ENCODE results near the gene NUPR1. TPM values are rescaled to one million over a fixed set of nuclear protein-coding genes. Genes with fewer than 3 reads are reported as not detected.
"Not testable (repeated sequence)": the region's sequence is repeated elsewhere in the genome, so short reads cannot be mapped to it uniquely, and the experiment has no call there.

Gene NUPR1
- total and polyA plus RNA-seq, 2 experiments from 2014 or later = 22.3 to 321 TPM

DNA sequence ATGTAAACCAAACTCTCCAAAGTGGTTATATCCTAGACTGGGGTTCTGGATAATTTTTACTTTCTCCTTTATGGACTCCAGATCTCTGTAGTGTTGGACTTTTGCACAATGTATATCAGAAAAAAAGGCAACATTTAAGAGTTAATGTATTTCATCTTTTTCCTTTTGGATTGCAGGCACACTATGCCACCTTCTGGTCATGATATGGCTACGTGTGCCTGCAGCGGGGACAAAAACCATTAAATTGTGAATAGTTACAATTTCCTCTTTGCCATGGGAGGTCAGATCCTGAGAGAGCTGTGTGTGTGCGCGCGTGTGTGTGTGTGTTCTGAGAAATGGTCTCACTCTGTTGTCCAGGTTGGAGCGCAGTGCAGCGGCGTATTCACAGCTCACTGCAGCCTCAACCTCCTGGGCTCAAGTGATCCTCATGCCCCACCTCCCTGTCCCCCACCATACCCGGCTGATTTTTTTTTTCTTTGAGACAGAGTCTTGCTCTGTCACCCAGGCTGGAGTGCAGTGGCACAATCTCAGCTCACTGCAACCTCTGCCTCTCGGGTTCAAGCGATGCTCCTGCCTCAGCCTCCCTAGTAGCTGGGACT, 10.6 kb upstream of the NUPR1 start:
- DNase-seq = peak; percentile 68
- Histone ChIP-seq H3K4me2 (ENCODE audit: unreplicated experiment) (no peak overlapping the region), H3K36me3 (ENCODE audit: low read depth) (no peaks in the 10 kb centered on the region), H4K20me1 (ENCODE audit: insufficient read depth) (no peaks in the 10 kb centered on the region), H3K4me3 (no peak overlapping the region), H2AFZ (no peak overlapping the region), H3F3A (ENCODE audit: insufficient read depth) (no peaks in the 10 kb centered on the region), H3K9me2 (ENCODE audit: insufficient read depth) (no peaks in the 10 kb centered on the region), H3K27ac (no peak overlapping the region), H3K79me2 (ENCODE audit: insufficient read depth) (no peaks in the 10 kb centered on the region), H3K27me3 (replicated peaks; ENCODE audit: insufficient read depth) (no peaks in the 10 kb centered on the region; the same call in 1 of the 2 replicates), H3K9ac (no peak overlapping the region), H3K9me3 (ENCODE audit: low read depth) (no peaks in the 10 kb centered on the region), H3K4me1 (ENCODE audit: insufficient read depth) (peaks cover 1% of the 10 kb centered on the region; the same call in 1 of the 2 replicates)
- WGBS, 2 experiments (ENCODE audit: low coverage in 1 of 2, low lambda C conversion rate in 2 of 2, missing lambda C conversion rate in 2 of 2) = 44% methylated on average over 11 of the region's 11 CpGs
- in situ Hi-C loops (cut with MboI) = loop anchor here (25.0 kb wide), 1 partner anchor 388 kb away; the partner anchor contains the start of genes CD19 and RABEP2
- no peak for TF ChIP-seq EZH2phosphoT487 (IDR thresholded peaks at IDR 0.05; ENCODE audit: insufficient read depth, low read depth)
- no peak for TF ChIP-seq EZH2 (IDR thresholded peaks at IDR 0.05; ENCODE audit: insufficient read depth, poor library complexity, severe bottlenecking)

GRCh38 chr16:28548306-28548802, 9.6 kb upstream of the NUPR1 start:
- Histone ChIP-seq H3K36me3 (ENCODE audit: low read depth) (no peaks in the 10 kb centered on the region), H4K20me1 (ENCODE audit: insufficient read depth) (no peaks in the 10 kb centered on the region), H2AFZ (no peak overlapping the region), H3K9me2 (ENCODE audit: insufficient read depth) (no peaks in the 10 kb centered on the region), H3K27me3 (replicated peaks; ENCODE audit: insufficient read depth) (no peaks in the 10 kb centered on the region; the same call in 1 of the 2 replicates), H3K79me2 (ENCODE audit: insufficient read depth) (no peaks in the 10 kb centered on the region), H3K4me1 (ENCODE audit: insufficient read depth) (no peaks in the 10 kb centered on the region), H3K9ac (no peak overlapping the region), H3K27ac (no peak overlapping the region), H3K4me2 (ENCODE audit: unreplicated experiment) (no peak overlapping the region), H3F3A (ENCODE audit: insufficient read depth) (no peaks in the 10 kb centered on the region), H3K9me3 (ENCODE audit: low read depth) (no peaks in the 10 kb centered on the region), H3K4me3 (no peak overlapping the region)
- WGBS, 2 experiments (ENCODE audit: low coverage in 1 of 2, low lambda C conversion rate in 2 of 2, missing lambda C conversion rate in 2 of 2) = 58 to 67% methylated on average over 7 to 14 of the region's 14 CpGs
- no peak for DNase-seq
- TF ChIP-seq EZH2phosphoT487 (IDR thresholded peaks at IDR 0.05; ENCODE audit: insufficient read depth, low read depth) (no peak), EZH2 (IDR thresholded peaks at IDR 0.05; ENCODE audit: insufficient read depth, poor library complexity, severe bottlenecking) (no peak)
- in situ Hi-C loops (cut with MboI) = loop anchor here (25.0 kb wide), 1 partner anchor 389 kb away; the partner anchor contains the start of genes CD19 and RABEP2

DNA sequence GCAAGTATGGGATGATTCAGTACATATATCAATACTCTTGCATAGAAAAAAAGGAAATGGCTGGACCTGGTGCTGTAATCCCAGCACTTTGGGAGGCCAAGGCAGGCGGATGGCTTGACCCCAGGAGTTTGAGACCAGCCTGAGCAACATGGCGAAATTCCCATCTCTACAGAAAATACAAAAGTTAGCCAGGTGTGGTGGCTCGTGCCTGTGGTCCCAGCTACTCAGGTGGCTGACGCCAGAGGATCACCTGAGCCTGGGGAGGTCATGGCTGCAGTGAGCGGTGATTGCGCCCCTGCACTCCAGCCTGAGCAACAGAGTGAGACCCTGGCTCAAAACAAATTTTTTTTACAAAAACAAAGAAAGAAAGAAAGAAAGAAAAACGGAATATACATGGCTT, 7.9 kb upstream of the NUPR1 start:
- no peaks in the 10 kb centered on the region; the same call in 1 of the 2 replicates for H3K27me3 ChIP-seq (replicated peaks; ENCODE audit: insufficient read depth)
- DNase-seq = no peak
- in situ Hi-C loops (cut with MboI) = loop anchor here (25.0 kb wide), 1 partner anchor 391 kb away; the partner anchor contains the start of genes CD19 and RABEP2
- no peaks in the 10 kb centered on the region for H3K36me3 ChIP-seq (ENCODE audit: low read depth)
- no peaks in the 10 kb centered on the region for H4K20me1 ChIP-seq (ENCODE audit: insufficient read depth)
- no peak overlapping the region for H3K27ac ChIP-seq
- no peaks in the 10 kb centered on the region for H3F3A ChIP-seq (ENCODE audit: insufficient read depth)
- TF ChIP-seq EZH2 (IDR thresholded peaks at IDR 0.05; ENCODE audit: insufficient read depth, poor library complexity, severe bottlenecking) = no peak
- TF ChIP-seq EZH2phosphoT487 (IDR thresholded peaks at IDR 0.05; ENCODE audit: insufficient read depth, low read depth) = no peak
- H3K9me3 ChIP-seq (ENCODE audit: low read depth) = no peaks in the 10 kb centered on the region
- no peaks in the 10 kb centered on the region for H3K9me2 ChIP-seq (ENCODE audit: insufficient read depth)
- no peak overlapping the region for H3K9ac ChIP-seq
- no peaks in the 10 kb centered on the region for H3K79me2 ChIP-seq (ENCODE audit: insufficient read depth)
- no peak overlapping the region for H3K4me2 ChIP-seq (ENCODE audit: unreplicated experiment)
- WGBS, 2 experiments (ENCODE audit: low coverage in 1 of 2, low lambda C conversion rate in 2 of 2, missing lambda C conversion rate in 2 of 2) = 69 to 70% methylated on average over 7 of the region's 7 CpGs
- H3K4me3 ChIP-seq = no peak overlapping the region
- no peak overlapping the region for H2AFZ ChIP-seq
- H3K4me1 ChIP-seq (ENCODE audit: insufficient read depth) = no peaks in the 10 kb centered on the region

GRCh38 chr16:28545964-28546363, 7.2 kb upstream of the NUPR1 start:
- not testable (repeated sequence) for H3K9me2 ChIP-seq (ENCODE audit: insufficient read depth); H3K36me3 ChIP-seq (ENCODE audit: low read depth); DNase-seq; H3K9ac ChIP-seq; H3K79me2 ChIP-seq (ENCODE audit: insufficient read depth); H4K20me1 ChIP-seq (ENCODE audit: insufficient read depth); H3K4me1 ChIP-seq (ENCODE audit: insufficient read depth); H3K27me3 ChIP-seq (replicated peaks; ENCODE audit: insufficient read depth); H3K9me3 ChIP-seq (ENCODE audit: low read depth); H3K27ac ChIP-seq; H3K4me2 ChIP-seq (ENCODE audit: unreplicated experiment); H3F3A ChIP-seq (ENCODE audit: insufficient read depth); H2AFZ ChIP-seq; H3K4me3 ChIP-seq
- in situ Hi-C loops (cut with MboI) = loop anchor here (25.0 kb wide), 1 partner anchor 391 kb away; the partner anchor contains the start of genes CD19 and RABEP2
- 73 to 86% methylated on average over 6 to 7 of the region's 7 CpGs for WGBS, 2 experiments (ENCODE audit: low coverage in 1 of 2, low lambda C conversion rate in 2 of 2, missing lambda C conversion rate in 2 of 2)
